HG03457 (cell line): Measurements from ENCODE around the gene BRSK2.

ENCODE experiments used
- ATAC-seq: cut with Tn5 transposase; IDR thresholded peaks from one replicate; pipeline ENCODE4 v1.9.1; 2021; ENCODE audit warnings: moderate number of reproducible peaks; ENCODE audit not compliant: unreplicated experiment

Gene BRSK2

GRCh38 chr11:1461826-1462697 is 72.3 kb downstream of the BRSK2 start:
- ATAC-seq = no peak

DNA sequence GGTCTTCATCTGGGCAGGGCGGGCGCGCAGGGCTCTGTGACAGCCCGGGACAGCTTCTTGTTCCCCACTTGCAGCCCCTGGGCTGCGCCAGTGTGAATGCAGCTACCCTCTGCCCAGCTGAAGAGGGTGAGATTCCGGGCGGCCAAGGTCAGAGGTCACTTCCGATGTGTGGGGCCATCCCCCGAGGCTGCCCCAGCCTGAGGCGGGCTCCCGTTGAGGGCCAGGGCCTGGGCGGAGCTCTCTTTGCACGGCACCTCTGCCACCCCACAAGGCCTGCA is 72.9 kb downstream of the BRSK2 start:
- no peak for ATAC-seq

GRCh38 chr11:1463056-1463455 is 73.3 kb downstream of the BRSK2 start:
- no peak for ATAC-seq

DNA sequence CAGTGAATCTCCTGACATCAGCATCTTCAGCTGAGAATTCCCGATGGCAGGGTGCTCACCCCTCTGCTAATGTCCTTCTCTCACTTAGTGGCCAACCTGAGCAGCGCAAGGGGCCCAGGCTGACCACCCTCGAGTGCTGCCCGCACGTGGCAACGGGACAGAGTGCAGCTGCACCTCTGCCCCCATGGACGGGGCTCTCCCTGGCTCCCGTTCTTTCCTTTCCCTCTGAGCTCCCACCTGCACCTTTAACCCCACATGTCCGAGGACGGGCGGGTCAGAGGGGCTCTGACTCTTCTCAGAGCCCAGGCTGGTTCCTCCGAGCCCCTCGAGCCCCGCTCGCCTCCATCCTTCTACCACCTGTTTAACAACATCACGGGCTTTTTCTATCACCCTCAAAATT is 77.0 kb downstream of the BRSK2 start:
- no peak for ATAC-seq

- ATAC-seq = no peak
Observed at GRCh38 chr11:1467270-1467669, 77.5 kb downstream of the BRSK2 start.

- no peak for ATAC-seq
Observed at GRCh38 chr11:1468002-1468401, 78.3 kb downstream of the BRSK2 start.

- ATAC-seq = no peak
Observed at GRCh38 chr11:1468473-1469066, 78.8 kb downstream of the BRSK2 start.

GRCh38 chr11:1469287-1469910 is 79.7 kb downstream of the BRSK2 start:
- ATAC-seq = no peak

DNA sequence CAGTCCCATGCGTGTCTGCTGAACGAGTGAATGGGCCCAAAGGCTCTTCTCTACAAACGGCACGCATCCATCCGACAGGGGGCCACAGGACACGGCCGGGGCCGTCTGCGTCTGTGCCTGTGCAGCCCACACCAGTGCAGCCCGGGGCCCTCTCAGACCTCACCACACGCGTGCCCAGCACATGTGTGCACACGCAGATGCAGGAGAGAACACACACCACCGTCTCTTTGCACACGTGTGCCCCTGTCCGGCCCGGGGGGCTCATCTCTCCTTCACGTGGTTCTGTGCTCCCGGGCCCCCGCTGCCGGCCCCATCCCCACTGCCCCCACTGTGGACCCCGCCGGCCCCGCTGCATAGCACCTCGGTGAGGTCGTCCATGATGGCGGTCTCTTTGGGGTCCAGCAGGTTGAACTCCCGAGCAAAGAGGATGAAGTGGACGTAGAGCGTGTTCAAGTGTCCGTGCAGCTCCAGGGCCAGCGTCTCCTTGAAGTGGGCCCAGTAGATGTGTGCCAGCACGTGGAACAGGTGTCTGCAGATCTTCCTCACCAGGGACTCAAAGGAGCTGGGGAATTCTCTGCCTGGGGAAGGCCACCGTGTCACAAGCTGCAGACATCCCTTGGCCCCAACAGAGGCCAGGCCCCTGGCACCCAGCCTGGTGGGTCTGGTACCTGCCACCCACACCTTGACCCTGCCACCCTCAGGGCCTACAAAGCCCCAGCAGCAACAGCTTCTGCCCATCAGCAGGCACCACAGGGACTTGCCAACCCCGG is 80.4 kb downstream of the BRSK2 start:
- no peak for ATAC-seq

DNA sequence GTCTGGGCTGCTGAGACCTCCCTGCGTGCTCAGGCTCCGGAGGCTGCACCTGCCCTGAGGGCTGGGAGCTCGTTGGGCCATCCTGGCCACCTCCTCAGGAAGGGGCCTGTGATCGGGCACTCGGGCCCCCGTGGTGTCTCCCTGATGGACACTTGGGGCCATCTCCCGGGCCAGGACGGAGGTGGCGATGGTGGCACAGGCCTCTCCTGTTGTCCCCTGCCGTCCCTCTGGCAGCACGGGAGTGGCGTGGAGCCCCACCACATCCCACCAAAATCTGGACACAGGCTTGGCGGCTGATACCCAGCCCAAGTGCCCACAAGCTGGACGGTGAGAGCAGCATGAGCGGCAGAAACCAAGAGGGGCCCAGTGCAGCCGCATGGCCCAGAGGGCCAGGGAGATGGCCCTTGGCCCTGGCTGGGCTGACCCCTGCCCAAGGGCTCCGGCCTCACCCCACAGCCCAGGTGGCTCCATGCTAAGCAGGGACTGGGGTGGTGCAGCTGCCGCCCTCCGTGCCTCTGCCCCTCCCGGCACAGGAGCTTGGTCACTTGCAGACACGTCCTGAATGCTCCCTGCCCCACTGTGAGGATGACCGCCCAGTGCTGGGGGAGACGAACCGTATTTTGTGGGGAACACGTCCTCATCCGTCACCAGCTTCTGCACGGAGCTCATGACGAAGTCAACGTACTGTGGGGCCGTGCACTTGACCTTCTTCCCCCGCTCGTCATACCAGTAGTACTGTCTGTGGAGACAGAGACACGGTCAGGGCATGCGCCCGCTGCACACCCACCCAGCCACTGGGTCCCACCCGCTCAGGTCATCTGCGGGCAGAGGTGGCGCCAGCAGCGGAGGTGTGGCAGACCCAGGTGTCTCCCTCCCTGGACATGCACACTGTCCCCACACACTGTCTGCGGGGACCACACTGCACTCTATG is 81.2 kb downstream of the BRSK2 start:
- ATAC-seq = no peak

GRCh38 chr11:1471736-1472135 is 82.0 kb downstream of the BRSK2 start:
- ATAC-seq = no peak

DNA sequence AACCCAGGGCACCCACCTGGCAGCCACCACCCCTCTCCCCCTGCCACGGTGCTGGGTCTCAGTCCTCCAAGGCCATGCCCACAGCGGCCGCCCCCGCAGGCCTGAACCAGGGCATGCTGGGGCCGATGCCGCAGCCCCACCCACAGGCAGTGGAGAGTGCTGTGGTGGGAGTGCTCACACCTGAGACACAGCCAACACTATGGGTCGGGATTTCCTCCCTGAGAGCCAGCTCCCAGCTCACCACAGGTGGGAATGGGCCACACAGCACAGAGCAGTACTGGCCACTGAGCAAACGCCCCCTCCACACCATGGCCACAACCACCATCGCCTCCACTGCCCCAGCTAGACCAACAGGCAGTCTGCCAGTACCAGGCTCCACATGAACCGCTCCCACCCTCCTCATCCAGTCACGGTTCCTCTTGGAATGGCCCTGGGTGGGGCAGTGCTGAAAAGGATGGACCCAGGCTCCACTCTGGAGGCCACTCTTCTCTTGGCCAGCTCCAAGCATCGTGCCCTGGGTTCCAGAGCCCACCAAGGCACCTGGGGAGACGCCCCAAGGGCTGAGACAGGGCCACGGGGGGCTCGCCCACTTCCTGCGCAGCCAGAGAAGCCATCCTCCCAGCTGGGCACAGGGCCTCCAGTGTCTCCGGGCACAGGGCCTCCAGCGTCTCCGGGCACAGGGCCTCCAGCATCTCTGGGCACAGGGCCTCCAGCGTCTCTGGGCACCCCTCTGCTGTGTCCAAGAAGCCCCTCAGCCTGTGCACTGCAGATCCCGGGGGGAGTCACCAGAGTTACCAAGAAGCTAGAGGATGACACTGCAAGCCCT is 82.7 kb downstream of the BRSK2 start:
- ATAC-seq = no peak

- no peak for ATAC-seq
Observed at GRCh38 chr11:1473011-1473628, 83.4 kb downstream of the BRSK2 start.

DNA sequence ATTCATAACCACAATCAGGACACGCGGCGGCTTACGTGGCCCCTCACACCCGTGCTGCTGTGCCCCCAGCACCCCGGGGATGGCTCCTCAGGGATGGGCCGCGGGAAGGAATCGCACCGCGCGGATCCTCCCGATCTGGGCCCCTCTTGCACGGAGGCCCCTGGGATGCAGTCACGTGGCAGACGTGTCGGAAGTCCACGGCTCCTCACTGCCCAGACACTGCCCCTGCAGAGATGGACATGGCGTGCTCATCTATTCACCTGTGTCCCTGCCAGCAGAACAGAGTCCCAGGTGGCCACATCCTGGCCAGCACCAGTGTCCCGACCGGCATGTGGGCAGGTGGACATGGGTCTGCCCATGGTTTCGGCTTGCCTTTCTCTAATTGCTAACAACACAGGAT is 84.1 kb downstream of the BRSK2 start:
- no peak for ATAC-seq

- ATAC-seq = no peak
Observed at GRCh38 chr11:1475841-1476240, 86.1 kb downstream of the BRSK2 start.

DNA sequence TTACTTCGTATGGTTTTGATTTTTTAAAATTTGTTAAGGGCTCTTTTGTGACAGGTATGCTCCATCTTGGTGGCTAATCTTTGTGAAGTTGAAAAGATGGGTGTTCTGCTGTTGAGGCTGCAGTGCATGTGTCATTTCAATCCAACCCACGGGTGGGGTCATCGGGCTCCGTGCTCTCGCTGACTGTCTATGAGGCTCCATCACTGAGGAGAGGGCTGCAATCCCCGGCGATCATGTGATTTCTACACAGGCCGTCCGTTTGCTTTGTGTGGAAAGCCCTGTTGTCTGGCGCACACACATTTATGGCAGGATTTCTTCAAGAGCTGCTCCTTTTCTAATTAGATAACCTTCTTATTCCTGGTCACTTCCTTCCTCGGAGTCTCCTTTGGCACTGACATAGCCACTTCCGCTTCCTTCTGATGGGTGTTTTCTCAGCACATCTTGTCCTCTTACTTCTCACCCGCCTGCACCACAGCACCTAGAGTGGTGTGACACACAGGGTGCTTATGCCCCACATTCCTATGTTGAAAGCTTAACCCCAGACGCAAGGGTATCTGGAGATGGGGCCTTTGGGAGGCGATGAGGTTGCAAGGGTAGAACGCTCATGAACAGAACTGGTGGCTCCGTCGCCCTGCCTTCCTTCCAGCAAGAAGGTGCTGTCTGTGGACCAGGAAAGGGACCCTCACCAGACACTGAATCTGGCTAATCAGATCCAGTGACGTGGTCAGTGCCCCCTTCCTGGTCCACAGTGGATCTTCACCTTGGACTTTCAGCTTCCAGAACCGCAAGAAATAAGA is 87.4 kb downstream of the BRSK2 start:
- ATAC-seq = no peak

GRCh38 chr11:1478011-1478410 is 88.3 kb downstream of the BRSK2 start:
- no peak for ATAC-seq

DNA sequence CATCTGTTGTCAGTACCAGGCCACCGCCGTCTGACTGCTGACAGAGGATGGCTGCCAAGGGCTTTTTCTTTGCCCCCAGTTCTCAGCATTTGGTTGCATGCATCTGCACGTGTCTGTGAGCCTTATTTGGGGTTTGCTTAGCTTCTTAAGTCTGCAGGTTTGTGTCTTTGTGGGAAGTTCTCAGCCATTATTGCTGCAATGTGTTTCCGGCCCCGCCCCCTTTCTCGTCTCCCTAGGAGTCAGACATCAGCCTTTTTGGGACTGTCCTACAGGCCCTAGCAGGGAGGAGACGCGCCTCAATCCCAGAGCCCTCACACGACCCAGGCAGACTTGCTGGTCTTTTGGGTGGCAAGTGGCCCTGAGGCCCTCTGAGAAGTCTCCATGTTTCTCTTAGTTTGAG is 88.8 kb downstream of the BRSK2 start:
- ATAC-seq = no peak
